SK-N-SH treated with all-trans-retinoic acid at 6 μM for 48 hours (cell line): ENCODE data around the gene LAMA2.

Experiments used
- ATAC-seq: fragments of 200-7000 bp; cut with Tn5 transposase; 3 replicates; pipeline ENCODE4 v1.9.1; 2020; ENCODE audit warnings: mild to moderate bottlenecking, moderate library complexity
- ARNTL ChIP-seq: fragments of 450-650 bp; formaldehyde crosslinking; IDR thresholded peaks from 2 replicates; pipeline ENCODE4 v1.5.0; 2020; ENCODE audit warnings: low read depth, mild to moderate bottlenecking, moderate library complexity, borderline replicate concordance
- BACH2 ChIP-seq: fragments of 250-450 bp; sonication (Bioruptor Pico); IDR thresholded peaks from 2 replicates; pipeline ENCODE4 v1.9.0; 2021; ENCODE audit warnings: mild to moderate bottlenecking, borderline replicate concordance
- CSDC2 ChIP-seq: fragments of 250-450 bp; sonication (Bioruptor Pico); IDR thresholded peaks from 2 replicates; pipeline ENCODE4 v1.5.0; 2020; ENCODE audit warnings: mild to moderate bottlenecking, moderate library complexity
- ESRRG ChIP-seq: fragments of 250-450 bp; sonication (Bioruptor Pico); IDR thresholded peaks from 2 replicates; pipeline ENCODE4 v1.6.1; 2021; ENCODE audit warnings: mild to moderate bottlenecking
- GLIS3 ChIP-seq: fragments of 250-450 bp; sonication (Bioruptor Pico); IDR thresholded peaks from 2 replicates; pipeline ENCODE4 v1.5.0; 2020; ENCODE audit warnings: mild to moderate bottlenecking, moderate library complexity
- ISL1 ChIP-seq: fragments of 250-450 bp; sonication (Bioruptor Pico); IDR thresholded peaks from 2 replicates; pipeline ENCODE4 v2.1.2; 2022; ENCODE audit warnings: mild to moderate bottlenecking, moderate library complexity
- OSR1 ChIP-seq: fragments of 250-450 bp; sonication (Bioruptor Pico); IDR thresholded peaks from 2 replicates; pipeline ENCODE4 v1.8.0; 2022; ENCODE audit warnings: moderate library complexity, mild to moderate bottlenecking, inconsistent platforms
- PPARA ChIP-seq: fragments of 250-450 bp; sonication (Bioruptor Pico); IDR thresholded peaks from 2 replicates; pipeline ENCODE4 v1.5.0; 2020; ENCODE audit warnings: mild to moderate bottlenecking, borderline replicate concordance
- RARB ChIP-seq: fragments of 250-450 bp; sonication (Bioruptor Pico); IDR thresholded peaks from 2 replicates; pipeline ENCODE4 v1.8.0; 2021; ENCODE audit warnings: mild to moderate bottlenecking, moderate library complexity
- SNAI2 ChIP-seq: fragments of 250-450 bp; sonication (Bioruptor Pico); IDR thresholded peaks from 2 replicates; pipeline ENCODE4 v1.5.0; 2020; ENCODE audit warnings: mild to moderate bottlenecking, moderate library complexity
- TCF4 ChIP-seq: fragments of 250-450 bp; sonication (Bioruptor Pico); IDR thresholded peaks from 2 replicates; pipeline ENCODE4 v1.8.0; 2021; ENCODE audit warnings: mild to moderate bottlenecking, moderate library complexity, borderline replicate concordance
- TOX ChIP-seq: fragments of 250-450 bp; sonication (Bioruptor Pico); IDR thresholded peaks from 2 replicates; pipeline ENCODE4 v1.8.0; 2021; ENCODE audit warnings: mild to moderate bottlenecking, moderate library complexity, borderline replicate concordance
- ZC3H10 ChIP-seq: fragments of 250-450 bp; sonication (Bioruptor Pico); IDR thresholded peaks from 2 replicates; pipeline ENCODE4 v1.5.1; 2021; ENCODE audit warnings: mild to moderate bottlenecking, moderate library complexity
- ZFP3 ChIP-seq: fragments of 250-450 bp; sonication (Bioruptor Pico); IDR thresholded peaks from 2 replicates; pipeline ENCODE4 v1.5.0; 2020; ENCODE audit warnings: mild to moderate bottlenecking, moderate library complexity
- ZFP30 ChIP-seq: fragments of 450-650 bp; formaldehyde crosslinking; IDR thresholded peaks from 2 replicates; pipeline ENCODE4 v1.5.0; 2022; ENCODE audit warnings: mild to moderate bottlenecking, moderate library complexity
- ZNF565 ChIP-seq: fragments of 450-650 bp; formaldehyde crosslinking; conservative IDR thresholded peaks from 2 replicates; pipeline ENCODE4 v1.5.0; 2020; ENCODE audit warnings: low read depth, mild to moderate bottlenecking, moderate library complexity
- ZNF70 ChIP-seq: fragments of 450-650 bp; formaldehyde crosslinking; IDR thresholded peaks from 2 replicates; pipeline ENCODE4 v1.5.0; 2020; ENCODE audit warnings: mild to moderate bottlenecking, moderate library complexity
- ZNF8 ChIP-seq: fragments of 450-650 bp; formaldehyde crosslinking; IDR thresholded peaks from 2 replicates; pipeline ENCODE4 v1.5.0; 2020; ENCODE audit warnings: mild to moderate bottlenecking, moderate library complexity
- TF ChIP-seq, protein P1 (sequence below): fragments of 250-450 bp; sonication (Bioruptor Pico); IDR thresholded peaks from 2 replicates; pipeline ENCODE4 v1.5.1; 2020; ENCODE audit warnings: low read depth, mild to moderate bottlenecking, moderate library complexity
- TF ChIP-seq, protein P2 (sequence below): fragments of 250-450 bp; sonication (Bioruptor Pico); IDR thresholded peaks from 2 replicates; pipeline ENCODE4 v1.8.0; 2021; ENCODE audit warnings: low read depth, mild to moderate bottlenecking, moderate library complexity, borderline replicate concordance
- TF ChIP-seq, protein P3 (sequence below): fragments of 250-450 bp; sonication (Bioruptor Pico); IDR thresholded peaks from 2 replicates; pipeline ENCODE4 v1.5.1; 2021; ENCODE audit warnings: mild to moderate bottlenecking, moderate library complexity
- TF ChIP-seq, protein P4 (sequence below): fragments of 250-450 bp; sonication (Bioruptor Pico); IDR thresholded peaks from 2 replicates; pipeline ENCODE4 v1.5.0; 2020; ENCODE audit warnings: mild to moderate bottlenecking, moderate library complexity
- TF ChIP-seq, protein P5 (sequence below): fragments of 250-450 bp; sonication (Bioruptor Pico); IDR thresholded peaks from 2 replicates; pipeline ENCODE4 v1.8.0; 2020; ENCODE audit warnings: mild to moderate bottlenecking, moderate library complexity, borderline replicate concordance

The LAMA2 gene

DNA sequence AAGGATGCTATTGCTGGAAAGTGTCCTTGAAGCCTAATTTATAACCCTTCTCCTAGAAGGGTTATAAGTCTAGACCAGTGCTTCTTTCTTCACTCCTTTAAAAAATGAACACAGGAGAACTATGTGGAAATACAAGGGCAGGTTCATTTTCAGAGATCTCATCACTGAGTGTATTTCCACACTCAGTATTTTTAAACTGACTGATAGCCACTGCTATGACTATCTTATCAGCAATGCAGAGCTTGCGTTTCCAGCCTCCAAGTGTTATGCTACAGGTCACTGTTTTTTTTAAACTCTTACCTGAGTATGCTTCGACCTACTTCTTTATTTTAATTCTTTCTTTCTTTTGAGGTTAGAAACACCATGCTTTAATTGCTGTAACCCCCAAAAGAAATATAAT is 508.0 kb downstream of the LAMA2 start:
- TF ChIP-seq, protein P1, sequence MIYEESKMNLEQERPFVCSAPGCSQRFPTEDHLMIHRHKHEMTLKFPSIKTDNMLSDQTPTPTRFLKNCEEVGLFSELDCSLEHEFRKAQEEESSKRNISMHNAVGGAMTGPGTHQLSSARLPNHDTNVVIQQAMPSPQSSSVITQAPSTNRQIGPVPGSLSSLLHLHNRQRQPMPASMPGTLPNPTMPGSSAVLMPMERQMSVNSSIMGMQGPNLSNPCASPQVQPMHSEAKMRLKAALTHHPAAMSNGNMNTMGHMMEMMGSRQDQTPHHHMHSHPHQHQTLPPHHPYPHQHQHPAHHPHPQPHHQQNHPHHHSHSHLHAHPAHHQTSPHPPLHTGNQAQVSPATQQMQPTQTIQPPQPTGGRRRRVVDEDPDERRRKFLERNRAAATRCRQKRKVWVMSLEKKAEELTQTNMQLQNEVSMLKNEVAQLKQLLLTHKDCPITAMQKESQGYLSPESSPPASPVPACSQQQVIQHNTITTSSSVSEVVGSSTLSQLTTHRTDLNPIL (CRISPR knock-in tag): no peak
- TF ChIP-seq TOX: no peak
- TF ChIP-seq, protein P2, sequence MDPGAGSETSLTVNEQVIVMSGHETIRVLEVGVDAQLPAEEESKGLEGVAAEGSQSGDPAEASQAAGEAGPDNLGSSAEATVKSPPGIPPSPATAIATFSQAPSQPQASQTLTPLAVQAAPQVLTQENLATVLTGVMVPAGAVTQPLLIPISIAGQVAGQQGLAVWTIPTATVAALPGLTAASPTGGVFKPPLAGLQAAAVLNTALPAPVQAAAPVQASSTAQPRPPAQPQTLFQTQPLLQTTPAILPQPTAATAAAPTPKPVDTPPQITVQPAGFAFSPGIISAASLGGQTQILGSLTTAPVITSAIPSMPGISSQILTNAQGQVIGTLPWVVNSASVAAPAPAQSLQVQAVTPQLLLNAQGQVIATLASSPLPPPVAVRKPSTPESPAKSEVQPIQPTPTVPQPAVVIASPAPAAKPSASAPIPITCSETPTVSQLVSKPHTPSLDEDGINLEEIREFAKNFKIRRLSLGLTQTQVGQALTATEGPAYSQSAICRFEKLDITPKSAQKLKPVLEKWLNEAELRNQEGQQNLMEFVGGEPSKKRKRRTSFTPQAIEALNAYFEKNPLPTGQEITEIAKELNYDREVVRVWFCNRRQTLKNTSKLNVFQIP (CRISPR knock-in tag): no peak
- TF ChIP-seq ZNF70 (CRISPR knock-in tag): no peak
- ATAC-seq: no peak

DNA sequence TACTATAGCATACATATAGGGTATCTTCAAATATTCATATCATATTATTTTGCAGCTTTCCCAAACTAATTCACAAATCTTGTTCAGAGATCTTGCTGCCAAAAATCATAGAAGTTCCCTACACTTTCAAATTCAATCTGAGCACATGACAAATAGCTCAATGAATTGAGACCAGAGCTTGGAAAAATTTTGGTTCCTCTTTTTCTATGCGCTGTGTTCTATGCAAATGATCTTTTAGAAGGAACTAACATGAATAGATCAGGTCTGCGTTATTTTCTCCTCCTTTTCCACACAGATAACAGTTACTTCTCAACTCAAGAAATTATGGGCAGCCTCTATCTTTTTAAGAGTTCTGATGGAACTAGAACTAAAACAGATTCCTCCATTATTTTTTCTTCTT is 510.7 kb downstream of the LAMA2 start:
- ATAC-seq: no peak
- no peak for TF ChIP-seq ZC3H10
- no peak for TF ChIP-seq PPARA (CRISPR knock-in tag)
- TF ChIP-seq ZNF8: no peak
- no peak for TF ChIP-seq OSR1

DNA sequence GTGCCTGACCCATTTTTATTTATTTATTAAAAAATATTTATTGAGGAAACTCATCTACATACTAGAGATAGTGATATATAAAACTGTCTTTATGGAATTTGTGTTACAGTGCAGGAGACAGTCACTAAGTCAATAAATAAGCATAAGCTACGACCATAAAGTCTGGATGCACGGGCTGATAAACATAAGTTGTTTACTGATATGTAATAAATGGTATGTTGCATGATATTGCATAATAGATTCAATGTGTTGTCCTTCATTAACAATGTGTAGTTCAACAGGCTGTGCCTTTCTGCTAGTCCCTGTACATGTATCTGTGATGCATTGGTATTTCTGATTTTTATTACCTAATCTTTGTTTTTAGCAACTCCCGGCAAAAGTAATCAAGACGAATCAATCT is 515.8 kb downstream of the LAMA2 start:
- ATAC-seq: no peak
- TF ChIP-seq, protein P3, sequence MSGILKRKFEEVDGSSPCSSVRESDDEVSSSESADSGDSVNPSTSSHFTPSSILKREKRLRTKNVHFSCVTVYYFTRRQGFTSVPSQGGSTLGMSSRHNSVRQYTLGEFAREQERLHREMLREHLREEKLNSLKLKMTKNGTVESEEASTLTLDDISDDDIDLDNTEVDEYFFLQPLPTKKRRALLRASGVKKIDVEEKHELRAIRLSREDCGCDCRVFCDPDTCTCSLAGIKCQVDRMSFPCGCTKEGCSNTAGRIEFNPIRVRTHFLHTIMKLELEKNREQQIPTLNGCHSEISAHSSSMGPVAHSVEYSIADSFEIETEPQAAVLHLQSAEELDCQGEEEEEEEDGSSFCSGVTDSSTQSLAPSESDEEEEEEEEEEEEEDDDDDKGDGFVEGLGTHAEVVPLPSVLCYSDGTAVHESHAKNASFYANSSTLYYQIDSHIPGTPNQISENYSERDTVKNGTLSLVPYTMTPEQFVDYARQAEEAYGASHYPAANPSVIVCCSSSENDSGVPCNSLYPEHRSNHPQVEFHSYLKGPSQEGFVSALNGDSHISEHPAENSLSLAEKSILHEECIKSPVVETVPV (CRISPR knock-in tag): no peak
- TF ChIP-seq CSDC2 (CRISPR knock-in tag): no peak
- TF ChIP-seq TCF4 (CRISPR knock-in tag): no peak
- TF ChIP-seq ZFP30 (CRISPR knock-in tag): no peak
- TF ChIP-seq RARB (CRISPR knock-in tag): no peak
- TF ChIP-seq ZC3H10: no peak
- TF ChIP-seq BACH2 (CRISPR knock-in tag): no peak
- no peak for TF ChIP-seq ZNF565
- TF ChIP-seq, protein P1 (CRISPR knock-in tag): no peak
- TF ChIP-seq, protein P4, sequence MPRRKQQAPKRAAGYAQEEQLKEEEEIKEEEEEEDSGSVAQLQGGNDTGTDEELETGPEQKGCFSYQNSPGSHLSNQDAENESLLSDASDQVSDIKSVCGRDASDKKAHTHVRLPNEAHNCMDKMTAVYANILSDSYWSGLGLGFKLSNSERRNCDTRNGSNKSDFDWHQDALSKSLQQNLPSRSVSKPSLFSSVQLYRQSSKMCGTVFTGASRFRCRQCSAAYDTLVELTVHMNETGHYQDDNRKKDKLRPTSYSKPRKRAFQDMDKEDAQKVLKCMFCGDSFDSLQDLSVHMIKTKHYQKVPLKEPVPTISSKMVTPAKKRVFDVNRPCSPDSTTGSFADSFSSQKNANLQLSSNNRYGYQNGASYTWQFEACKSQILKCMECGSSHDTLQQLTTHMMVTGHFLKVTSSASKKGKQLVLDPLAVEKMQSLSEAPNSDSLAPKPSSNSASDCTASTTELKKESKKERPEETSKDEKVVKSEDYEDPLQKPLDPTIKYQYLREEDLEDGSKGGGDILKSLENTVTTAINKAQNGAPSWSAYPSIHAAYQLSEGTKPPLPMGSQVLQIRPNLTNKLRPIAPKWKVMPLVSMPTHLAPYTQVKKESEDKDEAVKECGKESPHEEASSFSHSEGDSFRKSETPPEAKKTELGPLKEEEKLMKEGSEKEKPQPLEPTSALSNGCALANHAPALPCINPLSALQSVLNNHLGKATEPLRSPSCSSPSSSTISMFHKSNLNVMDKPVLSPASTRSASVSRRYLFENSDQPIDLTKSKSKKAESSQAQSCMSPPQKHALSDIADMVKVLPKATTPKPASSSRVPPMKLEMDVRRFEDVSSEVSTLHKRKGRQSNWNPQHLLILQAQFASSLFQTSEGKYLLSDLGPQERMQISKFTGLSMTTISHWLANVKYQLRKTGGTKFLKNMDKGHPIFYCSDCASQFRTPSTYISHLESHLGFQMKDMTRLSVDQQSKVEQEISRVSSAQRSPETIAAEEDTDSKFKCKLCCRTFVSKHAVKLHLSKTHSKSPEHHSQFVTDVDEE (CRISPR knock-in tag): no peak
- no peak for TF ChIP-seq PPARA (CRISPR knock-in tag)
- TF ChIP-seq ZFP3 (CRISPR knock-in tag): no peak
- no peak for TF ChIP-seq SNAI2 (CRISPR knock-in tag)
- no peak for TF ChIP-seq ESRRG (CRISPR knock-in tag)
- TF ChIP-seq ISL1 (CRISPR knock-in tag): no peak
- TF ChIP-seq ZNF8: no peak
- no peak for TF ChIP-seq ARNTL (CRISPR knock-in tag)

DNA sequence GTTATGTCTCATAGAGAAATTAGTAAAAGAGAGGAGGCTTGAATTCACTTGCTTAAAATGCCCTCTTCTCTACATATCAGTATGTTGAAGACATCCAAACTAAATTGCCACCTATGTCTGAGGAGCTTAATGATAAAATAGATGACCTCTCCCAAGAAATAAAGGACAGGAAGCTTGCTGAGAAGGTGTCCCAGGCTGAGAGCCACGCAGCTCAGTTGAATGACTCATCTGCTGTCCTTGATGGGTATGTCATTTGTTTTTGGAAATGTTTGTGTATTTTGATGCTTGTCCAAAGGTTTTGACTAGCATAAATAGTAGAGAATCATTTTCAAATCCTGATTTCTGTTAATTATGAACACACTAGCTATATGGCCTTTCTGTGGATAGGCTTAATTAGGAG is 519.3 kb downstream of the LAMA2 start:
- TF ChIP-seq, protein P5, sequence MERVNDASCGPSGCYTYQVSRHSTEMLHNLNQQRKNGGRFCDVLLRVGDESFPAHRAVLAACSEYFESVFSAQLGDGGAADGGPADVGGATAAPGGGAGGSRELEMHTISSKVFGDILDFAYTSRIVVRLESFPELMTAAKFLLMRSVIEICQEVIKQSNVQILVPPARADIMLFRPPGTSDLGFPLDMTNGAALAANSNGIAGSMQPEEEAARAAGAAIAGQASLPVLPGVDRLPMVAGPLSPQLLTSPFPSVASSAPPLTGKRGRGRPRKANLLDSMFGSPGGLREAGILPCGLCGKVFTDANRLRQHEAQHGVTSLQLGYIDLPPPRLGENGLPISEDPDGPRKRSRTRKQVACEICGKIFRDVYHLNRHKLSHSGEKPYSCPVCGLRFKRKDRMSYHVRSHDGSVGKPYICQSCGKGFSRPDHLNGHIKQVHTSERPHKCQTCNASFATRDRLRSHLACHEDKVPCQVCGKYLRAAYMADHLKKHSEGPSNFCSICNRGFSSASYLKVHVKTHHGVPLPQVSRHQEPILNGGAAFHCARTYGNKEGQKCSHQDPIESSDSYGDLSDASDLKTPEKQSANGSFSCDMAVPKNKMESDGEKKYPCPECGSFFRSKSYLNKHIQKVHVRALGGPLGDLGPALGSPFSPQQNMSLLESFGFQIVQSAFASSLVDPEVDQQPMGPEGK (CRISPR knock-in tag): no peak
- TF ChIP-seq PPARA (CRISPR knock-in tag) (no peak), CSDC2 (CRISPR knock-in tag) (no peak), ZFP3 (CRISPR knock-in tag) (no peak), GLIS3 (CRISPR knock-in tag) (no peak), ZFP30 (CRISPR knock-in tag) (no peak)
- TF ChIP-seq, protein P2 (CRISPR knock-in tag): no peak
- no peak for ATAC-seq
